GM18499 (cell line): ENCODE data around the gene IZUMO3.
"Not testable (repeated sequence)": the region's sequence is repeated elsewhere in the genome, so short reads cannot be mapped to it uniquely, and the experiment has no call there.

Experiments
- ATAC-seq: cut with Tn5 transposase; IDR thresholded peaks from one replicate; pipeline ENCODE4 v1.9.1; 2021; ENCODE audit warnings: moderate number of reproducible peaks; ENCODE audit not compliant: insufficient read depth, unreplicated experiment

IZUMO3 gene

GRCh38 chr9:24545847-24546522 lies at the start of gene IZUMO3:
TSS of gene IZUMO3 (minus strand) at chr9:24545897. CDS start at chr9:24545649, 248 bp downstream.
- no peak for ATAC-seq

DNA sequence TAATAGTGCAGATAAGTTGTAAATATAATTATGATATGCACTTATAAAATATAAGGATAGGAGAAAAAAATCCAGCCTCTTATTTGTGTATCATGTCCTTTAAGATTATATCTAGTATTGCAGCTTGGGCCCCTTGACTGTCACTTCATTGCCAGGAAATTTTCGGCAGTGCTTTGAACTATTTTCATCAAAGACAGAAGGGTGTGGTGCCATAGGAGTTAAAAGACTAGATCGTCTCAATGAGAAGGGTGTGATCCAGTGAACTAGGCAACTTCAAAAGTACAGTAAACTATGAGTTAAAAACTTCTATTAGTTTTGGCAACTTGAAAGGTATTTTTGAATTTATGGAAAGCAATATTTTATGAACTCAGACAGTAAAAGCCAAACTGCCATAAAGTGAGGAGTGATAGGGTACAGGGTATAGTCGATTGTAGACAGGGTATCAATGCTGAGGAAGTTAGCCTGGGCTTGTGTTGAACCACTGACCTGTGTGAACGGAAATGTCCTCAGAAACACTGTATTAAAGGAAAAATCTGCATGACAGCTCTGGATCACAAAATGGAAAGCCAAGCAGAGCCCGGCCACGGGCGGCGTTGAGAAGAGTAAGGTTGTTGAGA lies 48.6 kb upstream of the IZUMO3 start:
- ATAC-seq = no peak

GRCh38 chr9:24590432-24590831 lies 44.7 kb upstream of the IZUMO3 start:
- ATAC-seq = no peak

DNA sequence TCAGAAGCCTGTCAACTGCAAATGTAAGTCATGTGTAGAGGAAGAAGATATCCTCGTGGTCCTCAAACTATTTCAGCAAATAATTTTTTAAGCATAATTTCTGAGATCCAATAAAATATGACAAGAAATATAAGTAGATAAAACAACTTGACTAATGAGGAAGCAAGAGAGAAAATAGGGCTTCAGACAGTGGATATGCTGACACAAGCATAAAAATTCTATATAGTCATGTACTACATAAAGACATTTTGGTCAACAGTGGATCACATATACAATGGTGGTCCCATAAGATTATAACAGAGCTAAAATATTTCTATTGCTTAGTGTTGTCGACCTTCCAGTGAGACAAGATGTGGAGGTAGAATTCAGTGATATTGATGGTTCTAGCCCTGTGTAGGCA lies 42.2 kb upstream of the IZUMO3 start:
- no peak for ATAC-seq

GRCh38 chr9:24582146-24583126 lies 36.7 kb upstream of the IZUMO3 start:
- ATAC-seq = no peak

DNA sequence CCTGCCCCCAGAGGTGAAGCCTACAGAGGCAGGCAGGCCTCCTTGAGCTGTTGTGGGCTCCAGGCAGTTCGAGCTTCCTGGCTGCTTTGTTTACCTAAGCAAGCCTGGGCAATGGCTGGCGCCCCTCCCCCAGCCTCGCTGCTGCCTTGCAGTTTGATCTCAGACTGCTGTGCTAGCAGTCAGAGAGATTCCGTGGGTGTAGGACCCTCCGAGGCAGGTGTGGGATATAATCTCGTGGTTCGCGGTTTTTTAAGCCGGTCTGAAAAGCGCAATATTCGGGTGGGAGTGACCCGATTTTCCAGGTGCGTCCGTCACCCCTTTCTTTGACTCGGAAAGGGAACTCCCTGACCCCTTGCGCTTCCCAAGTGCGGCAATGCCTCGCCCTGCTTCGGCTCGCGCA lies 34.3 kb upstream of the IZUMO3 start:
- ATAC-seq = not testable (repeated sequence)

GRCh38 chr9:24572406-24572805 lies 26.7 kb upstream of the IZUMO3 start:
- no peak for ATAC-seq

GRCh38 chr9:24561957-24562356 lies 16.3 kb upstream of the IZUMO3 start:
- no peak for ATAC-seq

DNA sequence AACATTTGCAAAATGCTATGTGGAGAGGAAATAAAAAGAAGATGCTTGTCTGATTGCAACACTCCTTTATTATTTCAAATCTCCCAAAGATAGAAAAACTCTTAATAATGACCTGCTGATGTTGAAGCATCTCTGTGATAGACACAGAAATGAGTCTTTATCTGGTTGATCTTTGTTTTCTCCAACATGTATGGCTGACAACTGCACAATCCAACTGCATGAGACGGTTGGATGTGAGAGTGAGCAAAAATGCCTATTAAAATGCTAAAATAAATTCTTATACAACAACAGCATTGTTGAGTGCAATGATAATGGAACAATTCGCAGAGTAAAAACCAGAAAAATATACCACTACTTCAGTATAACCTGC lies 7.5 kb upstream of the IZUMO3 start:
- no peak for ATAC-seq

DNA sequence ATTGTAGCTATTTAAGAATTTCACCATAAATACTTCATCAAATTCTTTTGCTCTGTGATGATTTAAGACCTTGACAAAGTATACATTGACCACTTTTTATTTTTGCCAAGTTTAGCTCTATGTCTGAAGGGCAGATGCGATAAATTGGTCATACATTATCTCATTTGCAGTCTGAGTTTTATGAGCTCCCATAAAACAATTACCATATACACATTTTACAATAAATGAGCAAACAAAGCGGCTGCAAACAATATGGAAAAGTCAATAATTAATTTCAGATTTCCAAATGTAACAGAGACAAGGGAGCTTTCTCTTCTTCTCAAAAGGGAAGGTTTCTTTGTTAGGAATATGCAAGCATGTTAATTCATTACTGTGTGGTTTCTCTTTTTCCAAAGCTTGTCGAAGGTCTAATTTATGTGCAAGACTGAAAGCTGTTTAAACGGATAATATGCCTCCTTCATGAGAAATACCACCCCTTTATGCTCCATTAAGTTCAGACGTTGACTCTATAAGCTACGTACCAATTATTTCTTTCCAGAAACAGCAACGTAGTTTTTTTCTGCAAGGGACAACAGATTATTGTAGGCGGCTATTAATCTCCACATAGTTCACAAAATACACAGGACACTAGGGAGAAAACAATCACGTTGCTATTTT lies 7.0 kb upstream of the IZUMO3 start:
- no peak for ATAC-seq

DNA sequence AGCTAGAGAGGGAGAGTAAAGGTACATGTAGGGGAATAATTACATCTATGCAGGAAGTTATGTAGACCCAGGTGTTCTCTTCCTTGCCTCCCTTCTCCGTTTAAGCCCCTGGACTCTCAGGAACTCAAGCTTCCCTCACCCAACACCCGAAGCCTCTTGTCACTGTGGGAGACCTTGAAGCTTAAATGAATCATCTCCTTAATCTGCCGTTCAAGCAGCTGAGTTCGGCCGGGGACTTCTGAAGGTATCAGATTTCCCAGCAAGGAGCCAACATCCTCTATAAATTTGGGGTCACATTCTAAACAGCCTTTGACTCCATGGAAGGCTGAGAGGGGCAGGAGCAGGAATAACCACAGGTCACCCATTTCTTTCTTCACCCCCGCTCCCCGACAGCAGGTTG lies 412 bp downstream of the IZUMO3 start:
- ATAC-seq = no peak

DNA sequence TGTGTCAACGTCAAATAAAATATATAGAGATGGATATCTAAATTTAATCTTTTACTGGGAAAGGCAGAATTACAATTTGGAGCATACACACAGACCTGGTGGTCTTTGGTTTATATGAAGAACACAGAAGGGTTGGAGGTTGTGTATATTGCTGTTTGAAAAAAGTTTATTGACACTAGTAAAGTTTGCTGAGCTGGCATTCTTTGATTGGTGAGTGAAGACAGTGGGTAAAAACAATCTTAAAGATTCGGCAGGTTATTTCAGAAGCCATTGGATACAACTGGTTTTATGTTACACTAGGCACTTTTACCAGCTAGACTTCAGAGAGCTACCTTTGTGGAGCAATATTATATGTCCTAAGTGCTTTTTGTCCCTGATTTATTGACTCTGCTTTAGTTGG lies 27.2 kb downstream of the IZUMO3 start:
- ATAC-seq = no peak

DNA sequence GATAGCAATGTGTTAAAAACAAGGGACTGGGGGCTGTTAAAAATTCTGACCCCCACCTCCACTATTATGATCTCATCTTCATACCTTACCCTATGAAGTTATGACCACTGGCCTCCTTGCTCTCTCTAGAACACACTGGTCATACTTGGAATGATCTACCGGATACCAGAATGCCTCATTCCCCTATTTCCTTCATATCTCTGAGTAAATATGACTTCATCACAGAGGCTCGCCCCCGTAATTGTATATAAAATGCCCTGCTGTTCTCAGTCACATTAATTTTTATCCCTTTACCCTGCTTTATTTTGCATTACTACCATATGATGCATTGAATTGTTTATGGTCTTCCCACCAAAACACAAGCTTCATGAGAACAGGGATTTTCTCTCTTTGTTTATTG lies 29.2 kb downstream of the IZUMO3 start:
- ATAC-seq = no peak

DNA sequence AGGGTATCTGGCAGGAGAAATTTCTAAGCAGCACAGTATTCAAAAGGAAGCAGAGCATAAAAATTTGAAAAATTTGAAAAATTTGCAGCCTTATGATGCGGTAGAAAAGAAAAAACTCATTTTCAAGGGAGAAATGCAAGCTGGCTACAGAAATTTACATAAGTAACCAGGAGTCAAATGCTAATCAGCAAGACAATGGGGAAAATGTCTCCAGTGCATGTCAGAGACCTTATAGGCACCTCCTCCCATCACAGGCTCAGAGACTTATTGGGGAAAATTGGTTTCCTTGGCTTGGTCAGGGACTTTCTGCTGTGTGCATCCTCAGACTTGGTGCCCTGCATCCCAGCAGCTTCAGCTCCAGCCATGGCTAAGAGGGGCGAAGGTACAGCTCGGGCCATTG lies 35.8 kb downstream of the IZUMO3 start:
- no peak for ATAC-seq

GRCh38 chr9:24504521-24504920 lies 41.2 kb downstream of the IZUMO3 start:
- no peak for ATAC-seq

GRCh38 chr9:24502206-24502937 lies 43.3 kb downstream of the IZUMO3 start:
- ATAC-seq = no peak

DNA sequence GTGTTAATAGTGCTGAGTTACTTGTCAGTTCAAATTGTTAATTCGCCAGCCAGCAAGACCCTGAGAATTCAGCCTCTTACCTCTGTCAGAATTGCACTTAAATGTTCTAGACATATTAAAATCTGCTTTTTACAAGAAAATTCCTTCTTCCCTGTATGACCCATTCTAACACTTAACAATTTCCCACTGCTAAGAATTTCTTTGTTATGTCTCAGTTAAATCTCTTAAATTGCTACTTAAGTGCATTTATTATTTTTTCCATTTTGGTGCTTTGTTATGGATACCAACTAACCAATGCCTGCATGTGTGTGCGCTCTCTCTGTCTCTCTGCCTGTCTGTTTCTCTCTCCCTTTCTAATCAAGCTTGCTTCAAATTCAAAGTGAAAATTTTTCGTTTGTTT lies 44.9 kb downstream of the IZUMO3 start:
- ATAC-seq = no peak

GRCh38 chr9:24498632-24499031 lies 47.1 kb downstream of the IZUMO3 start:
- no peak for ATAC-seq

DNA sequence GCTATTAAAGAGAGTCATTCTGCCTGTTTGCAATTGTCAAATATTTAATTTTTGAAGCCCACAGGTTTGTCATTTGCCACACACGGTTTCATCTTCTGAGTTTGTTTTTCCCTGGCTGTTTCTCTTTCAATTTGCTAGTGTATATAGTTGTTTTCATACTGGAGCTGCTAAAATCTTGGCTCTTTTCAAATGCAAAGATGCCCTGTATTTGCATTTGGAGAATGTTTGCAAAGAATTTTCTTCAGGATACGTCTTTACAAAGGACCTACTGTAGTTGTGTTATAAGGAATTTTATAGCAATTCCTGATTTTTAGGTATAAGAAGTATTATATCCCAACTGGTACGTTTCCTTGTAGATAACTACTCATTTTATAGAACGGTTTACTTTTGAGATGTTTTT lies 48.0 kb downstream of the IZUMO3 start:
- ATAC-seq = no peak
